HG03457 (cell line): ENCODE data around the gene PRIM2.
"Not testable (repeated sequence)": the region's sequence is repeated elsewhere in the genome, so short reads cannot be mapped to it uniquely, and the experiment has no call there.

Experiments
- ATAC-seq: cut with Tn5 transposase; IDR thresholded peaks from one replicate; pipeline ENCODE4 v1.9.1; 2021; ENCODE audit warnings: moderate number of reproducible peaks; ENCODE audit not compliant: unreplicated experiment

Gene PRIM2

GRCh38 chr6:57317060-57317943 lies at the start of gene PRIM2:
TSS of gene PRIM2 (plus strand) at chr6:57317630. CDS start at chr6:57318446, 816 bp downstream.
- peak; percentile 75 for ATAC-seq

- no peak for ATAC-seq
Observed at GRCh38 chr6:57268294-57268640, 49.2 kb upstream of the PRIM2 start.

GRCh38 chr6:57274113-57274824 lies 43.2 kb upstream of the PRIM2 start:
- not testable (repeated sequence) for ATAC-seq

- no peak for ATAC-seq
Observed at GRCh38 chr6:57275384-57275783, 42.0 kb upstream of the PRIM2 start.

GRCh38 chr6:57276946-57277345 lies 40.5 kb upstream of the PRIM2 start:
- ATAC-seq = no peak

GRCh38 chr6:57278570-57278969 lies 38.9 kb upstream of the PRIM2 start:
- ATAC-seq = no peak

- ATAC-seq = no peak
Observed at GRCh38 chr6:57279013-57279412, 38.4 kb upstream of the PRIM2 start.

GRCh38 chr6:57283106-57283505 lies 34.3 kb upstream of the PRIM2 start:
- no peak for ATAC-seq

- no peak for ATAC-seq
Observed at GRCh38 chr6:57283911-57284455, 33.4 kb upstream of the PRIM2 start.

- ATAC-seq = not testable (repeated sequence)
Observed at GRCh38 chr6:57288136-57288535, 29.3 kb upstream of the PRIM2 start.

GRCh38 chr6:57293472-57293871 lies 24.0 kb upstream of the PRIM2 start:
- ATAC-seq = not testable (repeated sequence)

- ATAC-seq = no peak
Observed at GRCh38 chr6:57294862-57295445, 22.5 kb upstream of the PRIM2 start.

GRCh38 chr6:57297505-57297904 lies 19.9 kb upstream of the PRIM2 start:
- ATAC-seq = no peak

GRCh38 chr6:57298741-57299140 lies 18.7 kb upstream of the PRIM2 start:
- no peak for ATAC-seq

GRCh38 chr6:57301757-57302156 lies 15.7 kb upstream of the PRIM2 start:
- ATAC-seq = no peak

- ATAC-seq = no peak
Observed at GRCh38 chr6:57302477-57302876, 15.0 kb upstream of the PRIM2 start.

GRCh38 chr6:57303931-57304681 lies 13.3 kb upstream of the PRIM2 start:
- no peak for ATAC-seq

GRCh38 chr6:57305107-57305506 lies 12.3 kb upstream of the PRIM2 start:
- no peak for ATAC-seq

- no peak for ATAC-seq
Observed at GRCh38 chr6:57305761-57306160, 11.7 kb upstream of the PRIM2 start.

- ATAC-seq = no peak
Observed at GRCh38 chr6:57306273-57306672, 11.2 kb upstream of the PRIM2 start.

GRCh38 chr6:57307850-57308249 lies 9.6 kb upstream of the PRIM2 start:
- ATAC-seq = no peak
